ENCODE data around the gene SLC23A1.

DNA sequence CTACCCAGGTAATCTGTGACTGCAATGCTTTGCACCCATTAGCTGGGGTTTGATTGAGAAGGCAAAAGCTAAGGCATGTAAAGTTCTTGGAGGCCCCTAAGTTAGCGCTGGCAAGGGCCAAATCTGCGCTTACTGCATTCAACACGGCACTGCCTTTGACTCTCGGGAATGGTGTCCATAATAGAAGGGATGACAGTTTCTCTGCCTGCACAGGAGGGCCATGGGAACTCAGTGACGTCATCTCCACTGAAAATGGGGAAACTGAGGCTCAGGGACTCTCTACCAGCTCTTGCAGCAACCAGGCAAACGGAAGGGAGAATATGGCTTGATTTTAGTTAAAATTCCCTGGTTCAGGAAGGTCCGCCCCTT is 20.3 kb upstream of the SLC23A1 start:
- no peak for TF ChIP-seq ZNF101 (CRISPR knock-in tag; IDR thresholded peaks at IDR 0.05; ENCODE audit: borderline replicate concordance, low read depth)
- TF ChIP-seq RFX5 (IDR thresholded peaks at IDR 0.05; ENCODE audit: low read depth, low read length): no peak
- TF ChIP-seq MEIS1 (CRISPR knock-in tag; IDR thresholded peaks at IDR 0.05; ENCODE audit: borderline replicate concordance): no peak
- TF ChIP-seq PCBP2 (optimal IDR thresholded peaks at IDR 0.05; ENCODE audit: low read depth, low read length, poor library complexity, severe bottlenecking): no peak
- no peak for TF ChIP-seq JDP2 (CRISPR knock-in tag; IDR thresholded peaks at IDR 0.05; ENCODE audit: borderline replicate concordance)
- TF ChIP-seq U2AF1 (optimal IDR thresholded peaks at IDR 0.05; ENCODE audit: low read depth, low read length): no peak
- no peak for TF ChIP-seq MXI1 (IDR thresholded peaks at IDR 0.05; ENCODE audit: borderline replicate concordance, low read depth, low read length)
- TF ChIP-seq, protein P1, sequence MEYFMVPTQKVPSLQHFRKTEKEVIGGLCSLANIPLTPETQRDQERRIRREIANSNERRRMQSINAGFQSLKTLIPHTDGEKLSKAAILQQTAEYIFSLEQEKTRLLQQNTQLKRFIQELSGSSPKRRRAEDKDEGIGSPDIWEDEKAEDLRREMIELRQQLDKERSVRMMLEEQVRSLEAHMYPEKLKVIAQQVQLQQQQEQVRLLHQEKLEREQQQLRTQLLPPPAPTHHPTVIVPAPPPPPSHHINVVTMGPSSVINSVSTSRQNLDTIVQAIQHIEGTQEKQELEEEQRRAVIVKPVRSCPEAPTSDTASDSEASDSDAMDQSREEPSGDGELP (IDR thresholded peaks at IDR 0.05; ENCODE audit: borderline replicate concordance, low read depth): no peak
- TF ChIP-seq, protein P2, sequence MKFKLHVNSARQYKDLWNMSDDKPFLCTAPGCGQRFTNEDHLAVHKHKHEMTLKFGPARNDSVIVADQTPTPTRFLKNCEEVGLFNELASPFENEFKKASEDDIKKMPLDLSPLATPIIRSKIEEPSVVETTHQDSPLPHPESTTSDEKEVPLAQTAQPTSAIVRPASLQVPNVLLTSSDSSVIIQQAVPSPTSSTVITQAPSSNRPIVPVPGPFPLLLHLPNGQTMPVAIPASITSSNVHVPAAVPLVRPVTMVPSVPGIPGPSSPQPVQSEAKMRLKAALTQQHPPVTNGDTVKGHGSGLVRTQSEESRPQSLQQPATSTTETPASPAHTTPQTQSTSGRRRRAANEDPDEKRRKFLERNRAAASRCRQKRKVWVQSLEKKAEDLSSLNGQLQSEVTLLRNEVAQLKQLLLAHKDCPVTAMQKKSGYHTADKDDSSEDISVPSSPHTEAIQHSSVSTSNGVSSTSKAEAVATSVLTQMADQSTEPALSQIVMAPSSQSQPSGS (CRISPR knock-in tag; IDR thresholded peaks at IDR 0.05): no peak
- TF ChIP-seq ZC3H13 (CRISPR knock-in tag; IDR thresholded peaks at IDR 0.05): no peak
- TF ChIP-seq, protein P3, sequence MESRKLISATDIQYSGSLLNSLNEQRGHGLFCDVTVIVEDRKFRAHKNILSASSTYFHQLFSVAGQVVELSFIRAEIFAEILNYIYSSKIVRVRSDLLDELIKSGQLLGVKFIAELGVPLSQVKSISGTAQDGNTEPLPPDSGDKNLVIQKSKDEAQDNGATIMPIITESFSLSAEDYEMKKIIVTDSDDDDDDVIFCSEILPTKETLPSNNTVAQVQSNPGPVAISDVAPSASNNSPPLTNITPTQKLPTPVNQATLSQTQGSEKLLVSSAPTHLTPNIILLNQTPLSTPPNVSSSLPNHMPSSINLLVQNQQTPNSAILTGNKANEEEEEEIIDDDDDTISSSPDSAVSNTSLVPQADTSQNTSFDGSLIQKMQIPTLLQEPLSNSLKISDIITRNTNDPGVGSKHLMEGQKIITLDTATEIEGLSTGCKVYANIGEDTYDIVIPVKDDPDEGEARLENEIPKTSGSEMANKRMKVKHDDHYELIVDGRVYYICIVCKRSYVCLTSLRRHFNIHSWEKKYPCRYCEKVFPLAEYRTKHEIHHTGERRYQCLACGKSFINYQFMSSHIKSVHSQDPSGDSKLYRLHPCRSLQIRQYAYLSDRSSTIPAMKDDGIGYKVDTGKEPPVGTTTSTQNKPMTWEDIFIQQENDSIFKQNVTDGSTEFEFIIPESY (CRISPR knock-in tag; IDR thresholded peaks at IDR 0.05): no peak
- TF ChIP-seq, protein P4, sequence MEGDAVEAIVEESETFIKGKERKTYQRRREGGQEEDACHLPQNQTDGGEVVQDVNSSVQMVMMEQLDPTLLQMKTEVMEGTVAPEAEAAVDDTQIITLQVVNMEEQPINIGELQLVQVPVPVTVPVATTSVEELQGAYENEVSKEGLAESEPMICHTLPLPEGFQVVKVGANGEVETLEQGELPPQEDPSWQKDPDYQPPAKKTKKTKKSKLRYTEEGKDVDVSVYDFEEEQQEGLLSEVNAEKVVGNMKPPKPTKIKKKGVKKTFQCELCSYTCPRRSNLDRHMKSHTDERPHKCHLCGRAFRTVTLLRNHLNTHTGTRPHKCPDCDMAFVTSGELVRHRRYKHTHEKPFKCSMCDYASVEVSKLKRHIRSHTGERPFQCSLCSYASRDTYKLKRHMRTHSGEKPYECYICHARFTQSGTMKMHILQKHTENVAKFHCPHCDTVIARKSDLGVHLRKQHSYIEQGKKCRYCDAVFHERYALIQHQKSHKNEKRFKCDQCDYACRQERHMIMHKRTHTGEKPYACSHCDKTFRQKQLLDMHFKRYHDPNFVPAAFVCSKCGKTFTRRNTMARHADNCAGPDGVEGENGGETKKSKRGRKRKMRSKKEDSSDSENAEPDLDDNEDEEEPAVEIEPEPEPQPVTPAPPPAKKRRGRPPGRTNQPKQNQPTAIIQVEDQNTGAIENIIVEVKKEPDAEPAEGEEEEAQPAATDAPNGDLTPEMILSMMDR (CRISPR knock-in tag; IDR thresholded peaks at IDR 0.05): no peak

All from HepG2 (cell line).